Measurements from ENCODE around the gene MAP4. TPM values are rescaled to one million over a fixed set of nuclear protein-coding genes. Genes with fewer than 3 reads are reported as not detected.
A peak's percentile ranks its signal among the peaks of the same experiment; 100 is the strongest.

Gene MAP4
- total and polyA plus RNA-seq, 7 donors: 85.5 to 1,424 (median 819) TPM

DNA sequence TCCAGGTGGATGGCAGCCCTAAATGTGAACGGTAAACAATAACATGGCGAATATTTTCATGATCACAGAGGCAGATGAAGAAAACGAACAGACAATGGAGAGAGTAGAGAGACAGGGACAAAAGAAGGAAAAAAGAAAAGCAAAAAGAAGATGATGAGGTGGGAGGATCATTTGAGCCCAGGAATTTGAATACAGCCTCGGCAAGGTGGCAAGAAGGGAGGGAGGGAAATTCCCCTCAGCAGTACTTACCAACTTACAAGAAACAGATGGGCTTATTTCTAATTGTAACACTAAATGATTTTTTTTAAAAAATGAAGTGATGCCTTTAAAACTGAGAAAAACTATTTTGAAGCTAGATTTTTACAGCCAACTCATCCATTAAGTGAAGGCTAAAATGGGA is 6.0 kb upstream of the MAP4 start:
- peak overlapping the region; percentile 88 for H3K27ac ChIP-seq
- H3K36me3 ChIP-seq (ENCODE audit: insufficient read depth in 1 of 2, low read depth in 1 of 2): no peaks in the 10 kb centered on the region
- peaks cover 70% of the 10 kb centered on the region for H3K4me1 ChIP-seq
- no peak for ATAC-seq
- H3K4me3 ChIP-seq: no peak overlapping the region
- no peak for DNase-seq
- intact Hi-C loops (cut with DNase I): no loop called here
- TF ChIP-seq, protein P1, sequence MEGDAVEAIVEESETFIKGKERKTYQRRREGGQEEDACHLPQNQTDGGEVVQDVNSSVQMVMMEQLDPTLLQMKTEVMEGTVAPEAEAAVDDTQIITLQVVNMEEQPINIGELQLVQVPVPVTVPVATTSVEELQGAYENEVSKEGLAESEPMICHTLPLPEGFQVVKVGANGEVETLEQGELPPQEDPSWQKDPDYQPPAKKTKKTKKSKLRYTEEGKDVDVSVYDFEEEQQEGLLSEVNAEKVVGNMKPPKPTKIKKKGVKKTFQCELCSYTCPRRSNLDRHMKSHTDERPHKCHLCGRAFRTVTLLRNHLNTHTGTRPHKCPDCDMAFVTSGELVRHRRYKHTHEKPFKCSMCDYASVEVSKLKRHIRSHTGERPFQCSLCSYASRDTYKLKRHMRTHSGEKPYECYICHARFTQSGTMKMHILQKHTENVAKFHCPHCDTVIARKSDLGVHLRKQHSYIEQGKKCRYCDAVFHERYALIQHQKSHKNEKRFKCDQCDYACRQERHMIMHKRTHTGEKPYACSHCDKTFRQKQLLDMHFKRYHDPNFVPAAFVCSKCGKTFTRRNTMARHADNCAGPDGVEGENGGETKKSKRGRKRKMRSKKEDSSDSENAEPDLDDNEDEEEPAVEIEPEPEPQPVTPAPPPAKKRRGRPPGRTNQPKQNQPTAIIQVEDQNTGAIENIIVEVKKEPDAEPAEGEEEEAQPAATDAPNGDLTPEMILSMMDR (IDR thresholded peaks at IDR 0.05): no peak
- H3K9me3 ChIP-seq: no peaks in the 10 kb centered on the region
- H3K27me3 ChIP-seq (ENCODE audit: insufficient read depth in 3 of 3, low read length in 2 of 3): no peaks in the 10 kb centered on the region
- WGBS, 3 donors: 73 to 83% (median 74%) methylated on average over 4 of the region's 4 CpGs

DNA sequence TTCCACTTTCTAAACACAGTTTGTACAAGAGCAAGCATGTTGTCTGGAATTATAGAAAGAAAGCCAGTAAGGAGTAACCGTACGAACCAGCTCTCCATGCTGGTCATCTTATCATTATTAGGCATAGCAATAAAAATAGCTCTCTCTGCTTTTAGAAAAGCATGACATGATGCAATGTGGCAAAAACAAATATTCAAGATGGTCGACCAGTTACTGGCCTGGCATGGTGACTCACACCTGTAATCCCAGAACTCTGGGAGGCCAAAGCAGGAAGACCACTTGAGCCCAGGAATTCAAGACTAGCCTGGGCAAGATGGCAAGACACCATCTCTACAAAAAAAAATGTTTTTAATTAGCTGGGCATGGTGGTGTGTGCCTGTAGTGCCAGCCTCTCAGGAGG is 2.6 kb upstream of the MAP4 start:
- peak overlapping the region; percentile 12 for H3K4me3 ChIP-seq
- DNase-seq (peak in 1 of 2 donors; percentile 68), ATAC-seq (peak; percentile 77 to 82 (median 80))
- no peaks in the 10 kb centered on the region for H3K9me3 ChIP-seq
- no peaks in the 10 kb centered on the region for H3K36me3 ChIP-seq (ENCODE audit: insufficient read depth in 1 of 2, low read depth in 1 of 2)
- TF ChIP-seq, protein P1 (IDR thresholded peaks at IDR 0.05): no peak
- 29 to 46% (median 33%) methylated on average over 3 of the region's 3 CpGs for WGBS, 3 donors
- peaks cover 46% of the 10 kb centered on the region for H3K4me1 ChIP-seq
- peak overlapping the region; percentile 88 for H3K27ac ChIP-seq
- intact Hi-C loops (cut with DNase I): no loop called here
- no peaks in the 10 kb centered on the region for H3K27me3 ChIP-seq (ENCODE audit: insufficient read depth in 3 of 3, low read length in 2 of 3)

DNA sequence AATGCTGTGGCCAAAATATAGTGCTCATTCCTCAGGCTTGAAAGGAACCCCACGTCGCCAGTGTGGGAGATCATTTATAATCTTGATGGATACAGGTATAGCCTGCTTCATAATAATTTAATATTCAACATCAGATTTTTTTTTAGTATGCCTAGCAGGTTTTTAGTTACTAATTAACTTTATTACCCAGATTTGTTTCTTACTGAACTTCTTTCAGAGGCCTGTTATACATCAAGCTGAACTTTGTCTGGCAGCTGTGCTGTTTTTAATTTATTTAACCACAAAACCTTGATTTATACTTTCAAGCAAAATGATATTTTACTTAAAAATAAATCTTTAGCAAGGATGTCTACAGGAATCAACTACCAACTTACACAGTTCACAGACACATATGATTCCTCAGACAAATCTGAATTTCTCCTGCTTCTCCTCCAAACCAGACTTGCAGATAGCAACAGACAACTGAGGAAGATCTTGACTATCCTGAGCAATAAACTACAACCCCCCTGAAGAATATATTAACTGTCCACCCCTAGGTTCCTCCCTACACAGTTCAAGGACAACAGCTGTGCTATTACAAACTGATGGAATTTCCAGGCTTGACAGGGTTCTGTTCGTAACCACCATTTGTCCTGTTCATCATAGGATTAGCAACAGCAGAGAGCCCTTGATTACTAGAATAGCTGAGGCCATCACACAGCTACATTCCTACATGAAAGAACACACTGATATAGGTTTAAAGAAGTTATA is 610 bp downstream of the MAP4 start:
- TF ChIP-seq, protein P1 (IDR thresholded peaks at IDR 0.05): no peak
- ATAC-seq: peak; percentile 46 to 56 (median 50)
- Histone ChIP-seq H3K36me3 (ENCODE audit: insufficient read depth in 1 of 2, low read depth in 1 of 2) (no peaks in the 10 kb centered on the region), H3K27me3 (ENCODE audit: insufficient read depth in 3 of 3, low read length in 2 of 3) (no peaks in the 10 kb centered on the region), H3K4me1 (peaks cover 53% of the 10 kb centered on the region), H3K9me3 (no peaks in the 10 kb centered on the region), H3K4me3 (peak overlapping the region; percentile 65), H3K27ac (peak overlapping the region; percentile 88)
- intact Hi-C loops (cut with DNase I): loop anchor here in 1 of 2 donors (2.0 kb wide), 1 partner anchor 71 kb away; no protein-coding TSS in a partner anchor
- DNase-seq: no peak
- WGBS, 3 donors: 25 to 51% (median 32%) methylated on average over 3 of the region's 3 CpGs

DNA sequence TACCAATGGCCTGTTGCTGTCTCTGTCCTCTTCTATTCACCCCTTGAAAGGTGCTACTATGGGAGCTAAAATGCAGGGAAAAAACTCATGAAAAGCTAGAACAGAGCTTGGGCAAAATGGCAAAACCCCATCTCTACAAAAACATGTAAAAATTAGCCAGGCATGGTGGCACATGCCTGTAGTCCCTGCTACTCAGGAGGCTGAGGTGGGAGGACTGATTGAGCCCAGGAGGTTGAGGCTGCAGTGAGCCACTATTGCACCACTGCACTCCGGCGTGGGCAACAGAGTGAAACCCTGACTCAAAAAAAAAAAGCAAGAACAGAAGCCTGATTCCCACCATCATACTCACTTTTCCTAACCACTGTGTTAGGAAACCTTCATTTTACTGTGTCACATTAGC is 1.9 kb downstream of the MAP4 start:
- peaks cover 62% of the 10 kb centered on the region for H3K4me1 ChIP-seq
- no peaks in the 10 kb centered on the region for H3K27me3 ChIP-seq (ENCODE audit: insufficient read depth in 3 of 3, low read length in 2 of 3)
- 41 to 77% (median 46%) methylated on average over 2 of the region's 2 CpGs for WGBS, 3 donors
- no peak for DNase-seq
- H3K9me3 ChIP-seq: no peaks in the 10 kb centered on the region
- H3K36me3 ChIP-seq (ENCODE audit: insufficient read depth in 1 of 2, low read depth in 1 of 2): peaks cover 0 to under 1% of the 10 kb centered on the region in 2 donors
- intact Hi-C loops (cut with DNase I): loop anchor here in 1 of 2 donors (5.0 kb wide), 1 partner anchor 73 kb away; no protein-coding TSS in a partner anchor
- peak overlapping the region; percentile 88 for H3K27ac ChIP-seq
- ATAC-seq: no peak
- TF ChIP-seq, protein P1 (IDR thresholded peaks at IDR 0.05): no peak
- peak overlapping the region; percentile 65 for H3K4me3 ChIP-seq
